RWPE2 (cell line): Measurements from ENCODE around the gene SPOCD1.
"Not testable (repeated sequence)": the region's sequence is repeated elsewhere in the genome, so short reads cannot be mapped to it uniquely, and the experiment has no call there.

Experiments used
- ATAC-seq: fragments of 200-7000 bp; cut with Tn5 transposase; 3 replicates; pipeline ENCODE4 v1.9.1; 2021; ENCODE audit warnings: low read depth
- DNase-seq: peaks from one replicate; pipeline ENCODE4 v3.0.0-alpha.2; 2020; ENCODE audit warnings: low spot score
- H3K27ac ChIP-seq: fragments of 450-650 bp; 2 replicates; pipeline ENCODE4 v1.5.1; 2017; ENCODE audit warnings: mild to moderate bottlenecking; ENCODE audit not compliant: poor library complexity, severe bottlenecking
- H3K27me3 ChIP-seq: fragments of 250-450 bp; sonication (Bioruptor Pico); 2 replicates; pipeline ENCODE4 v1.5.1; 2021; ENCODE audit warnings: mild to moderate bottlenecking, moderate library complexity; ENCODE audit not compliant: insufficient read depth, poor library complexity, severe bottlenecking
- H3K36me3 ChIP-seq: fragments of 250-450 bp; sonication (Bioruptor Pico); 2 replicates; pipeline ENCODE4 v1.5.1; 2020; ENCODE audit warnings: low read depth, mild to moderate bottlenecking, moderate library complexity
- H3K4me1 ChIP-seq: fragments of 250-450 bp; sonication (Bioruptor Pico); 2 replicates; pipeline ENCODE4 v1.5.1; 2021; ENCODE audit warnings: mild to moderate bottlenecking, moderate library complexity; ENCODE audit not compliant: insufficient read depth, poor library complexity, severe bottlenecking
- H3K4me3 ChIP-seq: fragments of 250-450 bp; sonication (Bioruptor Pico); 2 replicates; pipeline ENCODE4 v1.5.1; 2021; ENCODE audit warnings: mild to moderate bottlenecking, moderate library complexity; ENCODE audit not compliant: severe bottlenecking
- H3K9me3 ChIP-seq: fragments of 250-450 bp; sonication (Bioruptor Pico); 2 replicates; pipeline ENCODE4 v1.5.1; 2021; ENCODE audit warnings: mild to moderate bottlenecking, moderate library complexity; ENCODE audit not compliant: severe bottlenecking
- TF ChIP-seq, protein P1 (sequence below): fragments of 450-650 bp; IDR thresholded peaks from one replicate; pipeline ENCODE4 v1.5.1; 2017; ENCODE audit warnings: mild to moderate bottlenecking, moderate library complexity; ENCODE audit not compliant: poor library complexity, severe bottlenecking

The SPOCD1 gene

DNA sequence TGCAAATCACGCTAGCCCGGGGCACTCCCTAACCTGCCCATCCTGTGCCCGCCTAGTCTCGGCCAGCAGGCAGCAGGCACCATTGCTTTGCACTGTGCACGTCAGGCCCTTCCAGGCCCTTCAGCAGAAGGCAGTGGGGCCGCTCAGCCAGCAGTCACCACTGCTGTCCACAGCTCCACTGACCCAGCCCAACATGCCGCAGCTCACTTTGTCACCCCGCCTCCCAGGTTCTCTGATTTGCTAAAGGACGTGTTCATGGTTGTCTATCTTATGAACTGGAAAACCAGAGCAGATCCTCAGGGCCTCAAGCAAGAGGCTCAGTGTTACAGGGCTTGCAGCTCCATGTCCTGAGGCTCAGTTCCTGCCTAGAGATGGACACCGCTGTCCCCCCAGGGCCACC is 14.2 kb upstream of the SPOCD1 start:
- Histone ChIP-seq H3K4me1 (no peaks in the 10 kb centered on the region), H3K27ac (no peak overlapping the region), H3K4me3 (no peak overlapping the region), H3K9me3 (no peaks in the 10 kb centered on the region), H3K27me3 (no peaks in the 10 kb centered on the region), H3K36me3 (no peaks in the 10 kb centered on the region)
- no peak for ATAC-seq
- DNase-seq = no peak
- TF ChIP-seq, protein P1, sequence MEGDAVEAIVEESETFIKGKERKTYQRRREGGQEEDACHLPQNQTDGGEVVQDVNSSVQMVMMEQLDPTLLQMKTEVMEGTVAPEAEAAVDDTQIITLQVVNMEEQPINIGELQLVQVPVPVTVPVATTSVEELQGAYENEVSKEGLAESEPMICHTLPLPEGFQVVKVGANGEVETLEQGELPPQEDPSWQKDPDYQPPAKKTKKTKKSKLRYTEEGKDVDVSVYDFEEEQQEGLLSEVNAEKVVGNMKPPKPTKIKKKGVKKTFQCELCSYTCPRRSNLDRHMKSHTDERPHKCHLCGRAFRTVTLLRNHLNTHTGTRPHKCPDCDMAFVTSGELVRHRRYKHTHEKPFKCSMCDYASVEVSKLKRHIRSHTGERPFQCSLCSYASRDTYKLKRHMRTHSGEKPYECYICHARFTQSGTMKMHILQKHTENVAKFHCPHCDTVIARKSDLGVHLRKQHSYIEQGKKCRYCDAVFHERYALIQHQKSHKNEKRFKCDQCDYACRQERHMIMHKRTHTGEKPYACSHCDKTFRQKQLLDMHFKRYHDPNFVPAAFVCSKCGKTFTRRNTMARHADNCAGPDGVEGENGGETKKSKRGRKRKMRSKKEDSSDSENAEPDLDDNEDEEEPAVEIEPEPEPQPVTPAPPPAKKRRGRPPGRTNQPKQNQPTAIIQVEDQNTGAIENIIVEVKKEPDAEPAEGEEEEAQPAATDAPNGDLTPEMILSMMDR = no peak

DNA sequence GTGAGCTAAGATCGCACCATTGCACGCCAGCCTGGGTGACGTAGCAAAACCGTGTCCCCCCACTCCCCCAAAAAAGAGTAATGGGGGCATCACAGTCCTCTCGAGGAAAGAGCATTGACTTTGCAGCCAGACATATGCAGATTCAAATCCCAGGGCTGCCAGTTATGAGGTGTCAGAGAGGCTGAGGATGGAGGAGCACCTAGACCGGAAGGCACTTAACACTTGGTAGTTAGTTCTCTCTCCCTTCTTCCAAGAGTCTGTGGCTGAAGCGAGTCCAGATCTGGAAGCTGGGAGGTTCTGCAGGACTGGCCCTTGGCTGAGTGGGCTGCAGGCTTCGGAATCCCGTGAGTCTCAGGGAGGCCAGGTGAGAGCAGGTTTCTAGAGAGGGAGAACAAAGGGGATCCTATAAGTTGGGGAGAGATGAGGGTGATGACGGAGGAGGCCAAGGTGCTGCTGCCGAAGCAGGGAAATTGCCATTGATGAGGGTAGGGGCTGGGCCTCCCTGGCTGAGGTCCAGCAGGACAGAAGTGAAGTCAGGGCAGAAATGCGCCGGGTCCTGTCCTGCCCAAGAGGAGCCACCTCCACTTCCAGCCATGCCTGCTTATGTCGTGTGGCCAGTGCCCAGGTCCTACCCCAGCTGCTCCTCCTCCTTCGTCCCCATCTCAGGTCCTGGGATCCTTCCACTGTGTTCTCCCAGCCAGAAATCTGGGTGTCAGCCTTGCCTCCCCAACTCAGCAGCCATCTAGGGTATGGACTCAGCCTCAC is 13.3 kb upstream of the SPOCD1 start:
- Histone ChIP-seq H3K27ac (no peak overlapping the region), H3K36me3 (no peaks in the 10 kb centered on the region), H3K27me3 (no peaks in the 10 kb centered on the region), H3K9me3 (no peaks in the 10 kb centered on the region), H3K4me3 (no peak overlapping the region), H3K4me1 (no peaks in the 10 kb centered on the region)
- TF ChIP-seq, protein P1 = no peak
- DNase-seq (no peak), ATAC-seq (no peak)

DNA sequence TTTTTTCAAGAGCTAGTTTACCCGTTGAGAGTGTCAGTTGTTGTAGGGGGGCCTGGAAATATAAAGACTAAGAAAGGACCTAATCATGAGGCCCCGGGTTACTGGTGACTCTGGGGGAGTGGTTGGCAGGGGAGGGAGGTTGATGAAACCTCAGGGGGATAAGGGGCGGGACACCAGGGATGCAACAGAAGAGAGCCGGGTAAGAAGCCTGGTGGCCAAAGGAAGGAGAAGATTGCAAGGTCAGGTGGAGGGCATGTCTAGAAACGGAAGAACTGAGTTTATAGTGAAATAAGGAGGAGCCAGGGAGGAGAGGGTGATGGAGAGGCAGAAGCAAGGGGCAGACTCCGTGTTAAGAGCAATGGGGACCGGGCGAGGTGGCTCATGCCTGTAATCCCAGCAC is 12.5 kb upstream of the SPOCD1 start:
- H3K9me3 ChIP-seq = no peaks in the 10 kb centered on the region
- no peaks in the 10 kb centered on the region for H3K36me3 ChIP-seq
- DNase-seq (no peak), ATAC-seq (no peak)
- H3K4me1 ChIP-seq = no peaks in the 10 kb centered on the region
- TF ChIP-seq, protein P1 = no peak
- no peak overlapping the region for H3K27ac ChIP-seq
- H3K27me3 ChIP-seq = no peaks in the 10 kb centered on the region
- H3K4me3 ChIP-seq = no peak overlapping the region

DNA sequence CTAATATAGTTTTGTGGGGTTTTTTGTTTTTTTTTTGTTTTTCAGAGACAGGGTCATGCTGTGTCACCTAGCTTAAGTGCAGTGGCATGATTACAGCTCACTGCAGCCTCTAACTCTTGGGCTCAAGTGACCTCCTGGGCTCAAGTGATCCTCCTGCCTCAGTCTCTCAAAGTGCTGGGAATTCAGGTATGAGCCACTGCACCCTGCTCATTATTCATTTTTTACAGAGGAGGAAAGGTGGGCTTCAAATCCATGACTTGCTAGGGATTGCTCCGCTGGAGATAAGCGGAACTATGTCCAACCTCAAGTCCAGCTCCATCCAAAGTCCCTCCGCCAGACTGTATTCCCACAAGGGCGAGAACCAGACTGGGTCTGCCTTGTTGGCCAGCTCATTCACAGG is 8.0 kb upstream of the SPOCD1 start:
- Histone ChIP-seq H3K4me1 (no peaks in the 10 kb centered on the region), H3K36me3 (no peaks in the 10 kb centered on the region), H3K9me3 (no peaks in the 10 kb centered on the region), H3K27ac (no peak overlapping the region), H3K4me3 (no peak overlapping the region), H3K27me3 (no peaks in the 10 kb centered on the region)
- DNase-seq = no peak
- TF ChIP-seq, protein P1 = no peak
- ATAC-seq = no peak

DNA sequence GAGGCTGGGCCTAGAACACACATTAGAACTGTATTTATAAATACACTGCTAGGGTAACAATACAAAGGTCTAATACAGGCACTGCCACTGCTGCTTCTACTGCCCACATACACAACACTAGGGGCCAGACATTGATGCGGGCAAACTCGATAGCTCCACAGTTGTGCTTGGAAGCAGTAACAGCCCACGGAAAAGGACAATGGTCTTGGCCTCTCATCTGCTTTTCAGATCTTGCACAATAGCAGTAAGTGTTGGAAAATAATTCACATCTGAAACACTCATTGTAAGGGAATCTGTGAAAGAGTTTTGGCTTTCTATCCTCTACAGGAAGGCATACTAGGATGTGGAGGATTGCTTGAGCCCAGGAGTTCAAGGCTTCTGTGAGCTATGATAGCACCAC is 6.9 kb upstream of the SPOCD1 start:
- TF ChIP-seq, protein P1 = no peak
- no peaks in the 10 kb centered on the region for H3K4me1 ChIP-seq
- H3K27me3 ChIP-seq = no peaks in the 10 kb centered on the region
- ATAC-seq (no peak), DNase-seq (no peak)
- no peaks in the 10 kb centered on the region for H3K9me3 ChIP-seq
- no peak overlapping the region for H3K27ac ChIP-seq
- no peak overlapping the region for H3K4me3 ChIP-seq
- H3K36me3 ChIP-seq = no peaks in the 10 kb centered on the region

DNA sequence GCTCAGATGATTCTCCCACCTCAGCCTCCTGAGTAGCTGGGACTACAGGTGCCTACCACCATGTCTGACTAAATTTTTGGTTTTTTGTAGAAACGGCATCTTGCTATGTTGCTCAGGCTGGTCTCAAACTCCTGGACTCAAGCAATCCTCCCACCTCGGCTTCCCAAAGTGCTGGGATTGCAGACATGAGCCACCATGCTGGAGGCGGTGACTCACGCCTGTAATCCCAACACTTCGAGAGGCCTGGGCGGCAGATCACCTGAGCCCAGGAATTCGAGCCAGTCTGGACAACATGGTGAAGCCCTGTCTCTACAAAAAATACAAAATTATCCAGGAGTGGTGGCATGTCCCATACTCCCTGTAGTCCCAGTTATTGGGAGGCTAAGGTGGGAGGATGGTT is 4.4 kb upstream of the SPOCD1 start:
- H3K4me1 ChIP-seq, H3K9me3 ChIP-seq, H3K36me3 ChIP-seq, H3K27me3 ChIP-seq, DNase-seq, H3K27ac ChIP-seq, ATAC-seq, H3K4me3 ChIP-seq: not testable (repeated sequence)
